Inferior parietal cortex (tissue), 1 donor: ENCODE measurements around the gene STX3.

Source experiments
- DNase-seq: peaks from one replicate; pipeline ENCODE4 v3.0.0-alpha.2; 2016; ENCODE audit errors: extremely low spot score

Gene STX3

DNA sequence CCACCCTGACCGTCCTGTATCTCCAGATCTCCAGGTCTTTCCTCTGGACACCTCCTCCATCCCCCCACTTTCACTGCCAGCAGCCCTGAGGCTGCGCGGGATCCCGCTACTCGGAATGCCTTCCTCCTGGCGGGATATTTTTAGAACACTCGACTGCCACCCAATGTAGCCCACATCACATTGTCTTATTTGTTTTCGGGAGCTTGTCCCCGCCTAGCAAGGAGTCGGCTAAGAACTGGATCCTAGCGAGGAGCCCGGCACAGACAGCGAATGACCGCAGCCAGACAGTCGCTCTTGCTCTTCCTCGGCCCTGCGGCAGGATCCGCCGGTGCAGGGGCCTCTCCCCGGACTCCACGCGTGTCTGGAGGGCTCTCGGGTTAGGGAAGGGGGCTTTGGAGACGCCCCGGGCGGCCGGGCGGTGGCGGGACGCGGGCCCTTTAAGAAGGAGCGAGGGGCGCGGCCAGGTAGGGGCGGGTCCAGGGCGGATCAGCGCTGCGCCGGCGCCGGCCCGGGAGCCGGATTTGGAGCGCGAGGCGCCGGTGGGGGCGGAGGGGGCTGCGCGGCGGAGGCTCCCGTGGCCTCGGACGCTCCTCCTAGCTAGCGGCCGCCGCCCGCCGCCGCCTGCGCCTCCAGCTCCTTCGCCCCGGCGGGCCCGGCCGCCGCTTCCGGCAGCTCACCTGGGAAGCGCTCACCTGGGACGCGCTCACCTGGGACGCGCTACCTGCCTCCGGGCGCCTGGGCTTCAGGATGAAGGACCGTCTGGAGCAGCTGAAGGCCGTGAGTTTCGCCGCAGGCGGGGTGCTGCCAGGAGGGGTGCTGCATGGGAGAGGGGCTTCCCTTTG is at the start of gene STX3:
STX3 (plus strand) TSS at position 518 of the 842 bp plus-strand sequence; CDS start at position 748, 230 bp downstream.
- peak; percentile 64 for DNase-seq

DNA sequence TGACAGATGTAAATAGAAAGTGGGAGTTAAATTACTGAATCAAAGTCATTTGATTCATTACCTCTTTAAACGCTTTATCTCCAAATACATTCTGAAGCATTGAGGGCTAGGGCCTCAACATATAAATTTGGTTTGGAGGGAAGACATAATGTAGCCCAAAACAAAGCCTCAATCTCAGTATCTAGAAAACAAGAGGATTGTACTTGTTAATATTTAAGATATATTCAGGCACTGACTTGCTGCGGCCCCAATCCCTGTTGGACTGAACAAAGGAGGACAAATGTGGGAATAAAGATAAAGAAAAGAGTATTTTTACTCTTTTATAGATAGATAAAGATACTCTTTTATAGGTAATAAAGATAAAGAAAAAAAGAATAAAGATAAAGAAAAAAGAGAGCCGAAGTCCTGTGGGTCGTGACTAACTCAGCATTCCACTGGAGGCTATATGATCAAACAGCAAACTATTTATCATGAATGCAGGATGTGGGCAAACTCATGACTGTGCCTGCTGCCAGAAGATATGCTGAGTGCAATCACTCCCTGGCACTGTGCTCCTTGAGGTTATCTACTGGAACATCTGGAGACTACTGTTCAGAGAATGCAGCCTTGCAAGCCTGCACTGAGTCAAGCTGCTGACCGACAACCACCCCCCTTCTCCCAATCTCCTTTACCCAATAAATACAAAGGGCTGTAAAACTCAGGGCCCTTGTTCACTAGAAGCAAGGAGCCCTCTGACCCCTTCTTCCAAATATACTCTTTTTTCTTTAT is 48.5 kb upstream of the STX3 start:
- no peak for DNase-seq

DNA sequence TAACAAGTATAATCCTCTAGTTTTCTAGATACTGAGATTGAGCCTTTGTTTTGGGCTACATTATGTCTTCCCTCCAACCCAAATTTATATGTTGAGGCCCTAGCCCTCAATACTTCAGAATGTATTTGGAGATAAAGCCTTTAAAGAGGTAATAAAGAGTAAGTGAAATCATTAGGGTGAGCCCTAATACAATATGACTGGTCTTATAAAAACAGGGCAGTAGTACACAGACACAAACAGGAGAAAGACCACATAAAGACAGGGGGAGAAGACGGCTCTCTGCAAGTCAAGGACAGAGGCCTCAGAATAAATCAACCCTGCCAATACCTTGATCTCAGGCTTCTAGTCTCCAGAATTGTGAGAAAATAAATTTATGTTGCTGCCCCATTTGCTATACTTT is 47.8 kb upstream of the STX3 start:
- DNase-seq, result no peak

GRCh38 chr11:59708537-59708936 is 46.6 kb upstream of the STX3 start:
- no peak for DNase-seq

GRCh38 chr11:59710136-59710847 is 44.9 kb upstream of the STX3 start:
- DNase-seq, result no peak

DNA sequence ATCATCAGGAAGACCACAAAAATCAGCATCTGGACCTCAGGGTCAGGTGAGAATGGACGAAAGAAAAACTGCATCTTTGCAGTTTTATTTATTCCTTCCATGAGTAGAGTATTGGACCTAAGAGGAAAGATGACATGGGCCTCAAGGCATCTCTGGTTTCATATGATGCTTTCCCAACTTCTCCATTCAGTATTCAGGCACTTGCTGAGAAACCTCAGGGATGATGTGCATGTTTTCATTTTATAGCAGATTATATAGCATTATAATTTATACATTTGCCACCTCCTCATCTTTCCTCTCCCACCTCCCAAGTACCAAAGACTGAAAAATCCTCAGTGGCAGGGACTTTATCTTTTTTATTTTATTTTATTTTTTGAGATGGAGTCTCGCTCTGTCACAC is 41.4 kb upstream of the STX3 start, which contains the start of gene OR10V1:
OR10V1 (minus strand) TSS at position 101 of the 400 bp plus-strand sequence; CDS start at position 101, 0 bp downstream.
- DNase-seq, result no peak

DNA sequence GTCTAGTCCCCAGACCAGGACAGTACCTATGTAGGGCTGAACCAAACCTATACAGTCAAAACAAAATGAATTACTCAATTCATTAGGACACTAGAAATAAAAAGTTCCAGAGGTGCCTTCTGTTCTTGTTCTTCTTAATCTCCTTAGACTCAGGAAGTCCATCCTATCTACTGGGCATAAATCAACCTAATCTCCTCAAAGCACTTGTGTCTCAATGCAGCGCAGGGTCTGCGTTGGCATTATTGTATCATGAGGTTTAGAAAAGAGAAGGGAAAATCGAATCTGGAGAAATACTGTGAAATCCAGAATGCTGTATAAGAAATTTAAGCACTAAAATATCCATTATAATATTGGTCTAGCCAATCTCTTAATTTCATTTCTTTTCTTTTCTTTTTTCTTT is 39.1 kb upstream of the STX3 start:
- no peak for DNase-seq

- peak; percentile 7 for DNase-seq
Measured at GRCh38 chr11:59719556-59719955, 35.6 kb upstream of the STX3 start.

DNA sequence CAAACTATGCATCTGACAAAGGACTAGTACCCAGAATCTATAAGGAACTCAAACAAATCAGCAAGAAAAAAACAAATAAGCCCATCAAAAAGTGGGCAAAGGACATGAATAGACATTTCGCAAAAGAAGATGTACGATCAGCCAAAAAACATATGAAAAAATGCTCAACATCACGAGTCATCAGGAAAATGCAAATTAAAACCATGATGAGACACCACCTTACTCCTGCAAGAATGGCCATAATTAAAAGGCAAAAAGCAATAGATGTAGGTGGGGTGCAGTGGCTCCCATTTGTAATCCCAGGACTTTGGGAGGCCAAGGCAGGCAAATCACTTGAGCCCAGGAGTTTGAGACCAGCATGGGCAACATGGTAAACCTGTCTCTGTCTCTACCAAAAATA is 31.1 kb upstream of the STX3 start:
- DNase-seq, result no peak

GRCh38 chr11:59727426-59727825 is 27.8 kb upstream of the STX3 start:
- DNase-seq, result no peak

- no peak for DNase-seq
Measured at GRCh38 chr11:59728154-59728553, 27.0 kb upstream of the STX3 start.

DNA sequence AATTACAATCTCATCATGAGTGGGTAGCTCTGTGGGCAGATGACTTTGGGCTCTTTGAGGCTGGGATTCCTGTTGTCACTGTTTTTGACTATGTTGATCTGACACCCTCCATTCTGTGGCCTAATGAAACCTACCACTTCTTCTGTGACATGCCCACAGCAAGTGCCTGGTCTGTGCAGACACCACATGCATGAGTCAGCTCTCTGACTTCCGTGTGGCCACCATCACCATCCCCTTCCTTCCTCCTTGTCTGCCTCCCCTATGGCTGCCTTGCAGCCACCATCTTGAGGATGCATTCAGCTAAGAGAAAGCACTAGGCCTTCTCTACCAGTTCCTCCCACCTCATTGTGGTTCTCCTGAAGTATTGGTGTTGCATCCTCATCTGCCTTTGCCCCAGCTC is 26.3 kb upstream of the STX3 start:
- no peak for DNase-seq

DNA sequence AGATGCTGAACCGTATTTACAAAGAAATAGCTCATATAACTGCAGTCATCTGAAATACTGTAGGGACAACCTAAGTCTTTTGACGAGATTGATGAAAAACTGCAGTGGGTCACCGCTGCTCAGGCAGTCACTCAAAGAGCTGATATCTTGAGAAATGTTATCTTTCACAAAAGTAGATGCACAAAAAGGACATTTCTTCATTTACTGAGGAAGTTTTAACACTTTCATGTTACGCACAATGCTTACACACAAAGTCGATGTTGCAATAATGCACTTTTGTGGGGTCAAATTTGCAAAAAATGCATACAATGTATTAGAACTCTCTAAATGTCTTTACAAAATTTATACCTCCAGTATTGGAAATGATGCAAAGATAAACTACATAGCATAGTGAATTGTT is 25.3 kb upstream of the STX3 start:
- DNase-seq, result no peak

- no peak for DNase-seq
Measured at GRCh38 chr11:59730896-59731565, 24.1 kb upstream of the STX3 start.

DNA sequence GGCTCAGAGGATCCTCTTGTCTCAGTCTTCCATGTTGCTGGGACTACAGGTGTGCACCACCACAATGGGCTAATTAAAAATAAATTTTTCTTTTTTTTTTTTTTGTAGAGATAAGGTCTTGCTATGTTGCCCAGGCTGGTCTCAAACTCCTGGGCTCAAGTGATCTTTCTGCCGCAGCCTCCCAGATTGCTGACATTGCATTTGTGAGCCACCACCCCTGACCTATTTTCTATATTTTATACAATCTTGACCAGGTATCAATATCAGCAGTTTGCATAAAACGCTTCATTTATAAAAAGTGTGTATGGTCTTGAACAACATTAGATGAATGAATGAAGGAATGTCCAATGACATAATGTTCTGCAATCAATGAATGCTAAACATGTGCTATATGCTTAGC is 9.1 kb upstream of the STX3 start:
- DNase-seq, result no peak

GRCh38 chr11:59753650-59754493 is 1.3 kb upstream of the STX3 start:
- DNase-seq, result peak; percentile 93

DNA sequence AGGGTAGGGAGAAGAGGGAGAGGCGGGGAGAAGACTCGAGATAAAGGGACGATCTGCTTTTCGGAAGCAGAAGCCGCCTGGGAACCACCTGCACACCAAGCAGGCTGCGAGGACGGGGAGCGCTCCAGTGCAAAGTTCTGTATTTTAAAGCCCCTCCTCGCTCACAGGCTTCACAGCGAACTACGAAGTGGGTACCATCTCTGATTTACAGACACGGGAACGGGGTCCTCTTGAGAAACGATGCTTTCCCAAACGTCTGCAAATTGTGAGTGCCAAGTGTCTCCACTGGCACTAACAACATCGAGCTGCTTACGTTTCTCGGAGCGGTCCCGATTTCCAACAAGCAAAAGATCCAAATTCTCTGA is 700 bp upstream of the STX3 start:
- peak; percentile 36 for DNase-seq

- DNase-seq, result peak; percentile 51
Measured at GRCh38 chr11:59755701-59756557, 753 bp downstream of the STX3 start.

GRCh38 chr11:59756558-59756840 is 1.3 kb downstream of the STX3 start:
- no peak for DNase-seq

- no peak for DNase-seq
Measured at GRCh38 chr11:59756845-59757244, 1.7 kb downstream of the STX3 start.
